Heart left ventricle (tissue), 13 donors: ENCODE measurements around the gene C17orf100.

Source experiments
- CTCF ChIP-seq, 12 donors: fragments of 200-600 bp; sonication (generic) in 4 of 12; IDR thresholded peaks; one replicate each; pipeline versions ENCODE4 v1.5.0 to v1.8.0; 2018 to 2022; ENCODE audit warnings: antibody characterized with exemption in 12 of 12, mild to moderate bottlenecking in 5 of 12
- POLR2A ChIP-seq, 2 donors: fragments of 450-650 bp; IDR thresholded peaks; one replicate each; pipeline ENCODE4 v1.6.1; 2017; ENCODE audit warnings: antibody characterized with exemption in 2 of 2, mild to moderate bottlenecking in 2 of 2, moderate library complexity in 2 of 2
- donor health status: ischemic (EF 13 %, LVEDD 7.1; RV severe dilation, severe dysfunction).
- donor health status: DM: no; HTN: yes; CAD: no.
- donor health status: DM: no; HTN: no; CAD: no.
- donor health status: ischemic (EF 25% LVEDD 6.9; RV normal size, moderate dysfunction).
- donor health status: ischemic (EF 25% LVEDD 5.7; RV mildly dilated, moderate dysfunction).
- donor health status: ischemic (EF 35%, LVEDD 5.7; RV mildly dilated, moderate dysfunction).
- donor health status: nonischemic (EF 11% LVEDD 7.7; RV severe dilation, severe dysfunction).
- donor health status: DM: yes; HTN: yes; CAD: no.
- donor health status: PGD.
- donor health status: ischemic (EF 29% LVEDD 5.4; RV normal size, mild dysfunction).
- donor health status: nonischemic (EF 23%, LVEDD 6.1; RV moderate dilation, normal function).

GRCh38 chr17:6686026-6686425 is 34.5 kb downstream of the C17orf100 start:
- TF ChIP-seq CTCF (IDR thresholded peaks at IDR 0.05) (no peak), POLR2A (IDR thresholded peaks at IDR 0.05) (no peak)
